HG03342 (cell line): ENCODE measurements around the gene CANT1.

ENCODE experiments used
- ATAC-seq: cut with Tn5 transposase; IDR thresholded peaks from one replicate; pipeline ENCODE4 v1.9.1; 2021; ENCODE audit warnings: mild to moderate bottlenecking, moderate library complexity; ENCODE audit not compliant: unreplicated experiment

The CANT1 gene

GRCh38 chr17:78997231-78997741, 12.3 kb downstream of the CANT1 start:
- no peak for ATAC-seq

- ATAC-seq = no peak
Measured at GRCh38 chr17:78996781-78997201, 12.8 kb downstream of the CANT1 start.

- ATAC-seq = no peak
Measured at GRCh38 chr17:78995761-78996451, 13.7 kb downstream of the CANT1 start.

GRCh38 chr17:78995022-78995760, 14.4 kb downstream of the CANT1 start:
- no peak for ATAC-seq

GRCh38 chr17:78993981-78994671, 15.4 kb downstream of the CANT1 start:
- no peak for ATAC-seq

- ATAC-seq = no peak
Measured at GRCh38 chr17:78993241-78993956, 16.2 kb downstream of the CANT1 start.

- ATAC-seq = no peak
Measured at GRCh38 chr17:78992542-78993212, 16.9 kb downstream of the CANT1 start.

- ATAC-seq = no peak
Measured at GRCh38 chr17:78991906-78992532, 17.5 kb downstream of the CANT1 start.

GRCh38 chr17:78991017-78991738, 18.4 kb downstream of the CANT1 start:
- no peak for ATAC-seq

GRCh38 chr17:78990349-78991016, 19.1 kb downstream of the CANT1 start:
- no peak for ATAC-seq

GRCh38 chr17:78988152-78988551, 21.4 kb downstream of the CANT1 start:
- ATAC-seq = no peak

- no peak for ATAC-seq
Measured at GRCh38 chr17:78986649-78987328, 22.8 kb downstream of the CANT1 start.

- no peak for ATAC-seq
Measured at GRCh38 chr17:78986048-78986648, 23.4 kb downstream of the CANT1 start.

- no peak for ATAC-seq
Measured at GRCh38 chr17:78985395-78985794, 24.2 kb downstream of the CANT1 start.

GRCh38 chr17:78981010-78981888, 28.3 kb downstream of the CANT1 start:
- ATAC-seq = no peak

- no peak for ATAC-seq
Measured at GRCh38 chr17:78980624-78980972, 29.0 kb downstream of the CANT1 start.
